Liver (tissue), 9 donors: ENCODE measurements around the gene VSIR. TPM values are rescaled to one million over a fixed set of nuclear protein-coding genes. Genes with fewer than 3 reads are reported as not detected.

Source experiments
- DNase-seq: peaks from one replicate; pipeline ENCODE4 v3.0.0-alpha.2; 2017; ENCODE audit warnings: low spot score
- H3K27ac ChIP-seq, 2 donors: one replicate each; pipeline ENCODE4 v1.7.0; 2013; ENCODE audit warnings: inconsistent platforms in 2 of 2, low read length in 2 of 2, control low read depth in 1 of 2, low read depth in 1 of 2, mild to moderate bottlenecking in 1 of 2
- H3K27me3 ChIP-seq, 4 donors: one replicate each; pipeline versions ENCODE4 v1.6.1 to v1.7.0; 2013; ENCODE audit warnings: low read length in 3 of 4, inconsistent platforms in 1 of 4, mild to moderate bottlenecking in 1 of 4, moderate library complexity in 1 of 4; ENCODE audit not compliant: control insufficient read depth in 4 of 4, insufficient read depth in 4 of 4
- H3K36me3 ChIP-seq, 4 donors: one replicate each; pipeline versions ENCODE4 v1.6.1 to v1.7.0; 2013; ENCODE audit warnings: low read length in 3 of 4, mild to moderate bottlenecking in 3 of 4, low read depth in 1 of 4, moderate library complexity in 1 of 4; ENCODE audit not compliant: control insufficient read depth in 4 of 4, insufficient read depth in 3 of 4
- H3K4me1 ChIP-seq, 4 donors: one replicate each; pipeline versions ENCODE4 v1.6.1 to v1.7.0; 2013; ENCODE audit warnings: low read length in 3 of 4, mild to moderate bottlenecking in 3 of 4, moderate library complexity in 1 of 4; ENCODE audit not compliant: control insufficient read depth in 4 of 4, insufficient read depth in 4 of 4
- H3K4me3 ChIP-seq, 3 donors: one replicate each; pipeline versions ENCODE4 v1.6.1 to v1.7.0; 2013; ENCODE audit warnings: low read length in 3 of 3, control low read depth in 1 of 3, low read depth in 1 of 3, mild to moderate bottlenecking in 1 of 3
- H3K9ac ChIP-seq, 2 donors: one replicate each; pipeline ENCODE4 v1.7.0; 2013; ENCODE audit warnings: low read length in 2 of 2, mild to moderate bottlenecking in 2 of 2, moderate library complexity in 2 of 2, control low read depth in 1 of 2, low read depth in 1 of 2
- H3K9me3 ChIP-seq, 4 donors: one replicate each; pipeline versions ENCODE4 v1.6.1 to v1.7.0; 2013; ENCODE audit warnings: low read length in 3 of 4; ENCODE audit not compliant: control insufficient read depth in 4 of 4
- ATF3 ChIP-seq: IDR thresholded peaks from 2 replicates; pipeline ENCODE4 v1.6.1; 2016; ENCODE audit warnings: antibody characterized with exemption
- EGR1 ChIP-seq, 2 donors: IDR thresholded peaks; 2 replicates each; pipeline ENCODE4 v1.6.1; 2016 to 2018; ENCODE audit warnings: antibody characterized with exemption in 2 of 2, low read depth in 2 of 2
- FOXA1 ChIP-seq: IDR thresholded peaks from 2 replicates; pipeline ENCODE4 v1.6.1; 2016; ENCODE audit warnings: antibody characterized with exemption
- FOXA2 ChIP-seq: IDR thresholded peaks from 2 replicates; pipeline ENCODE4 v1.6.1; 2016; ENCODE audit warnings: antibody characterized with exemption
- GABPA ChIP-seq, 2 donors: IDR thresholded peaks in 1 of 2; conservative IDR thresholded peaks in 1 of 2; 2 replicates each; pipeline ENCODE4 v1.6.1; 2016; ENCODE audit warnings: antibody characterized with exemption in 2 of 2, mild to moderate bottlenecking in 1 of 2, moderate library complexity in 1 of 2
- HNF4A ChIP-seq, 2 donors: conservative IDR thresholded peaks; 2 replicates each; pipeline ENCODE4 v1.6.1; 2016; ENCODE audit warnings: antibody characterized with exemption in 2 of 2, mild to moderate bottlenecking in 2 of 2
- HNF4G ChIP-seq: IDR thresholded peaks from 2 replicates; pipeline ENCODE4 v1.6.1; 2016; ENCODE audit warnings: antibody characterized with exemption
- JUND ChIP-seq, 2 donors: IDR thresholded peaks; 2 replicates each; pipeline ENCODE4 v1.6.1; 2016; ENCODE audit warnings: antibody characterized with exemption in 2 of 2
- NR2F2 ChIP-seq: IDR thresholded peaks from 2 replicates; pipeline ENCODE4 v1.6.1; 2016; ENCODE audit warnings: antibody characterized with exemption
- RAD21 ChIP-seq, 2 donors: IDR thresholded peaks; 2 replicates each; pipeline ENCODE4 v1.6.1; 2016; ENCODE audit warnings: antibody characterized with exemption in 2 of 2, mild to moderate bottlenecking in 2 of 2
- RXRA ChIP-seq, 2 donors: IDR thresholded peaks; 2 replicates each; pipeline ENCODE4 v1.6.1; 2017 to 2018; ENCODE audit warnings: antibody characterized with exemption in 2 of 2, mild to moderate bottlenecking in 1 of 2
- SP1 ChIP-seq: IDR thresholded peaks from 2 replicates; pipeline ENCODE4 v1.6.1; 2018; ENCODE audit warnings: antibody characterized with exemption, mild to moderate bottlenecking
- TAF1 ChIP-seq: conservative IDR thresholded peaks from 2 replicates; pipeline ENCODE4 v1.6.1; 2016; ENCODE audit warnings: antibody characterized with exemption, mild to moderate bottlenecking
- YY1 ChIP-seq: IDR thresholded peaks from 2 replicates; pipeline ENCODE4 v1.6.1; 2016; ENCODE audit warnings: antibody characterized with exemption, mild to moderate bottlenecking
- ZBTB33 ChIP-seq: IDR thresholded peaks from 2 replicates; pipeline ENCODE4 v1.6.1; 2016; ENCODE audit warnings: antibody characterized with exemption
- WGBS: extraction: QIAGEN DNeasy Blood & Tissue Kit; methylation state at CpG from one replicate; pipeline ENCODE4 v1.1.7; 2013; 5-methylcytosine and 5-hydroxymethylcytosine counted together
- polyA plus RNA-seq, 2 donors: library from polyadenylated mRNA; stranded (reverse) in 1 of 2; unstranded in 1 of 2; fragments of 200-250 nt in 1 of 2; fragments of >200 nt in 1 of 2; fragmentation: Nextera tagmentation in 1 of 2; extraction: Ambion mirVana in 1 of 2; gene quantifications; one replicate each; pipeline versions ENCODE4 v1.2.1 to v1.2.3, GENCODE V29; 2013 to 2015
- total RNA-seq, 2 donors: library from RNA; depleted of rRNA; stranded (reverse); fragments of >200 nt; gene quantifications; one replicate each; pipeline ENCODE4 v1.2.3, GENCODE V29; 2014
- TF ChIP-seq, protein P1 (sequence below): fragments of 150-350 bp; IDR thresholded peaks from 2 replicates; pipeline ENCODE4 v1.5.1; 2017; ENCODE audit warnings: improper control_type of control experiment, low read depth, low read length; ENCODE audit not compliant: missing input control
- TF ChIP-seq, protein P2 (sequence below): IDR thresholded peaks from 2 replicates; pipeline ENCODE4 v1.6.1; 2016; ENCODE audit warnings: antibody characterized with exemption, mild to moderate bottlenecking
- TF ChIP-seq, protein P3 (sequence below): IDR thresholded peaks from 2 replicates; pipeline ENCODE4 v1.6.1; 2016; ENCODE audit warnings: antibody characterized with exemption
- donor health status: healthy.
- donor health status: healthy.
- donor health status: healthy.
- donor health status: healthy.
- donor health status: healthy.

Gene VSIR
- total and polyA plus RNA-seq, 4 donors = 7.2 to 12.2 (median 10.8) TPM

GRCh38 chr10:71784679-71785272 lies 11.5 kb upstream of the VSIR start:
- H3K4me1 ChIP-seq = peaks cover 0 to 3% (median 0%) of the 10 kb centered on the region in 4 donors
- TF ChIP-seq HNF4A (conservative IDR thresholded peaks at IDR 0.05) (no peak), JUND (IDR thresholded peaks at IDR 0.05) (no peak), NR2F2 (no peak), EGR1 (IDR thresholded peaks at IDR 0.05; ENCODE audit: low read depth in 2 of 2) (no peak), RAD21 (IDR thresholded peaks at IDR 0.05) (no peak), ATF3 (no peak), HNF4G (no peak), YY1 (no peak), GABPA (IDR thresholded peaks at IDR 0.05 in 1 of 2, conservative IDR thresholded peaks at IDR 0.05 in 1 of 2) (no peak), ZBTB33 (no peak), FOXA1 (no peak), FOXA2 (no peak), RXRA (IDR thresholded peaks at IDR 0.05) (no peak), SP1 (no peak), TAF1 (no peak)
- TF ChIP-seq, protein P1, sequence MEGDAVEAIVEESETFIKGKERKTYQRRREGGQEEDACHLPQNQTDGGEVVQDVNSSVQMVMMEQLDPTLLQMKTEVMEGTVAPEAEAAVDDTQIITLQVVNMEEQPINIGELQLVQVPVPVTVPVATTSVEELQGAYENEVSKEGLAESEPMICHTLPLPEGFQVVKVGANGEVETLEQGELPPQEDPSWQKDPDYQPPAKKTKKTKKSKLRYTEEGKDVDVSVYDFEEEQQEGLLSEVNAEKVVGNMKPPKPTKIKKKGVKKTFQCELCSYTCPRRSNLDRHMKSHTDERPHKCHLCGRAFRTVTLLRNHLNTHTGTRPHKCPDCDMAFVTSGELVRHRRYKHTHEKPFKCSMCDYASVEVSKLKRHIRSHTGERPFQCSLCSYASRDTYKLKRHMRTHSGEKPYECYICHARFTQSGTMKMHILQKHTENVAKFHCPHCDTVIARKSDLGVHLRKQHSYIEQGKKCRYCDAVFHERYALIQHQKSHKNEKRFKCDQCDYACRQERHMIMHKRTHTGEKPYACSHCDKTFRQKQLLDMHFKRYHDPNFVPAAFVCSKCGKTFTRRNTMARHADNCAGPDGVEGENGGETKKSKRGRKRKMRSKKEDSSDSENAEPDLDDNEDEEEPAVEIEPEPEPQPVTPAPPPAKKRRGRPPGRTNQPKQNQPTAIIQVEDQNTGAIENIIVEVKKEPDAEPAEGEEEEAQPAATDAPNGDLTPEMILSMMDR = no peak
- TF ChIP-seq, protein P2, sequence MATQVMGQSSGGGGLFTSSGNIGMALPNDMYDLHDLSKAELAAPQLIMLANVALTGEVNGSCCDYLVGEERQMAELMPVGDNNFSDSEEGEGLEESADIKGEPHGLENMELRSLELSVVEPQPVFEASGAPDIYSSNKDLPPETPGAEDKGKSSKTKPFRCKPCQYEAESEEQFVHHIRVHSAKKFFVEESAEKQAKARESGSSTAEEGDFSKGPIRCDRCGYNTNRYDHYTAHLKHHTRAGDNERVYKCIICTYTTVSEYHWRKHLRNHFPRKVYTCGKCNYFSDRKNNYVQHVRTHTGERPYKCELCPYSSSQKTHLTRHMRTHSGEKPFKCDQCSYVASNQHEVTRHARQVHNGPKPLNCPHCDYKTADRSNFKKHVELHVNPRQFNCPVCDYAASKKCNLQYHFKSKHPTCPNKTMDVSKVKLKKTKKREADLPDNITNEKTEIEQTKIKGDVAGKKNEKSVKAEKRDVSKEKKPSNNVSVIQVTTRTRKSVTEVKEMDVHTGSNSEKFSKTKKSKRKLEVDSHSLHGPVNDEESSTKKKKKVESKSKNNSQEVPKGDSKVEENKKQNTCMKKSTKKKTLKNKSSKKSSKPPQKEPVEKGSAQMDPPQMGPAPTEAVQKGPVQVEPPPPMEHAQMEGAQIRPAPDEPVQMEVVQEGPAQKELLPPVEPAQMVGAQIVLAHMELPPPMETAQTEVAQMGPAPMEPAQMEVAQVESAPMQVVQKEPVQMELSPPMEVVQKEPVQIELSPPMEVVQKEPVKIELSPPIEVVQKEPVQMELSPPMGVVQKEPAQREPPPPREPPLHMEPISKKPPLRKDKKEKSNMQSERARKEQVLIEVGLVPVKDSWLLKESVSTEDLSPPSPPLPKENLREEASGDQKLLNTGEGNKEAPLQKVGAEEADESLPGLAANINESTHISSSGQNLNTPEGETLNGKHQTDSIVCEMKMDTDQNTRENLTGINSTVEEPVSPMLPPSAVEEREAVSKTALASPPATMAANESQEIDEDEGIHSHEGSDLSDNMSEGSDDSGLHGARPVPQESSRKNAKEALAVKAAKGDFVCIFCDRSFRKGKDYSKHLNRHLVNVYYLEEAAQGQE = no peak
- TF ChIP-seq, protein P3, sequence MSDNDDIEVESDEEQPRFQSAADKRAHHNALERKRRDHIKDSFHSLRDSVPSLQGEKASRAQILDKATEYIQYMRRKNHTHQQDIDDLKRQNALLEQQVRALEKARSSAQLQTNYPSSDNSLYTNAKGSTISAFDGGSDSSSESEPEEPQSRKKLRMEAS = no peak
- no peak overlapping the region for H3K4me3 ChIP-seq
- no peak for DNase-seq
- H3K27me3 ChIP-seq = no peaks in the 10 kb centered on the region
- H3K9ac ChIP-seq = no peak overlapping the region
- no peak overlapping the region for H3K27ac ChIP-seq
- no peaks in the 10 kb centered on the region for H3K36me3 ChIP-seq
- no peaks in the 10 kb centered on the region for H3K9me3 ChIP-seq
- 94% methylated on average over 18 of the region's 18 CpGs for WGBS
